B cell (primary cell): ENCODE data around the gene TWIST2. TPM values are rescaled to one million over a fixed set of nuclear protein-coding genes. Genes with fewer than 3 reads are reported as not detected.

Experiments used
- ATAC-seq: fragments of 200-7000 bp; cut with Tn5 transposase; one replicate; pipeline ENCODE4 v1.10.0; 2021; ENCODE audit warnings: low read depth, mild to moderate bottlenecking, moderate number of reproducible peaks, moderate library complexity
- CTCF ChIA-PET: fragments of 350-600 bp; sonication (Branson Sonifier 250); formaldehyde crosslinking; loops from one replicate; lab custom pipeline; 2021; ENCODE audit warnings: antibody characterized with exemption, inconsistent platforms; lab: Charles Lee
- POLR2A ChIA-PET: fragments of 350-600 bp; sonication (Branson Sonifier 250); formaldehyde crosslinking; loops from one replicate; lab custom pipeline; 2021; ENCODE audit warnings: antibody characterized with exemption; lab: Charles Lee
- DNase-seq: peaks from one replicate; pipeline ENCODE4 v3.0.0; 2013
- H2AFZ ChIP-seq: 2 replicates; pipeline ENCODE4 v1.6.1; 2012; ENCODE audit warnings: mild to moderate bottlenecking, low read depth, low read length; ENCODE audit not compliant: insufficient read depth, poor library complexity, severe bottlenecking
- H3K27ac ChIP-seq, 2 donors: 1 replicate in 1 of 2; 2 replicates in 1 of 2; pipeline ENCODE4 v1.5.1; 2012 to 2013; ENCODE audit warnings: low read length in 2 of 2, mild to moderate bottlenecking in 2 of 2, moderate library complexity in 1 of 2
- H3K27me3 ChIP-seq, 4 experiments: fragments of 200-600 bp in 1 of 4; sonication (generic) in 1 of 4; replicated peaks in 1 of 4; 1 replicate in 2 of 4; 2 replicates in 2 of 4; pipeline versions ENCODE4 v1.6.1 to v1.7.0; 2013 to 2016; ENCODE audit warnings: low read length in 3 of 4, mild to moderate bottlenecking in 2 of 4, mixed read lengths in 1 of 4, moderate library complexity in 1 of 4; ENCODE audit not compliant: insufficient read depth in 4 of 4, control insufficient read depth in 3 of 4; ENCODE audit errors: control extremely low read depth in 1 of 4
- H3K36me3 ChIP-seq, 2 experiments: replicated peaks in 1 of 2; 1 replicate in 1 of 2; 2 replicates in 1 of 2; pipeline versions ENCODE4 v1.6.1 to v1.7.1; 2013; ENCODE audit warnings: low read length in 1 of 2; ENCODE audit not compliant: insufficient read depth in 2 of 2, control insufficient read depth in 1 of 2; ENCODE audit errors: control extremely low read depth in 1 of 2, extremely low read depth in 1 of 2
- H3K4me1 ChIP-seq, 2 donors: fragments of 200-600 bp in 1 of 2; sonication (generic) in 1 of 2; 1 replicate in 1 of 2; 2 replicates in 1 of 2; pipeline versions ENCODE4 v1.5.1 to v1.6.1; 2013 to 2017; ENCODE audit warnings: low read length in 2 of 2; ENCODE audit not compliant: control insufficient read depth in 2 of 2, insufficient read depth in 2 of 2
- H3K4me2 ChIP-seq: replicated peaks from 2 replicates; pipeline ENCODE3; 2012; ENCODE audit warnings: mild to moderate bottlenecking, low read depth, low read length; ENCODE audit not compliant: poor library complexity, severe bottlenecking
- H3K4me3 ChIP-seq, 5 experiments: fragments of 200-600 bp in 1 of 5; sonication (generic) in 1 of 5; 1 replicate in 3 of 5; 2 replicates in 2 of 5; pipeline versions ENCODE4 v1.5.1 to v1.7.0; 2011 to 2016; ENCODE audit warnings: low read length in 4 of 5, mild to moderate bottlenecking in 4 of 5, low read depth in 2 of 5, control low read depth in 1 of 5, moderate library complexity in 1 of 5; ENCODE audit not compliant: insufficient read depth in 1 of 5; ENCODE audit errors: control extremely low read depth in 1 of 5, extremely low read depth in 1 of 5
- H3K79me2 ChIP-seq: fragments of 200-600 bp; sonication (generic); one replicate; pipeline ENCODE4 v1.6.0; 2016; ENCODE audit warnings: low read length; ENCODE audit not compliant: control insufficient read depth, insufficient read depth
- H3K9ac ChIP-seq: fragments of 200-600 bp; sonication (generic); 2 replicates; pipeline ENCODE4 v1.6.1; 2017; ENCODE audit warnings: mild to moderate bottlenecking, low read length, moderate library complexity
- H3K9me3 ChIP-seq, 3 donors: one replicate each; pipeline versions ENCODE4 v1.6.1 to v1.7.1; 2013; ENCODE audit warnings: low read length in 2 of 3; ENCODE audit not compliant: control insufficient read depth in 2 of 3, insufficient read depth in 1 of 3; ENCODE audit errors: control extremely low read depth in 1 of 3
- H4K20me1 ChIP-seq: 2 replicates; pipeline ENCODE4 v1.6.0; 2012; ENCODE audit warnings: mild to moderate bottlenecking, low read length; ENCODE audit not compliant: insufficient read depth, control insufficient read depth, poor library complexity, severe bottlenecking
- H3K27ac Mint-ChIP-seq: one replicate; pipeline ENCODE4 v1.8.0; 2021; ENCODE audit warnings: mixed read lengths
- H3K27me3 Mint-ChIP-seq: one replicate; pipeline ENCODE4 v1.8.0; 2021; ENCODE audit warnings: mixed read lengths
- H3K4me1 Mint-ChIP-seq: one replicate; pipeline ENCODE4 v1.8.0; 2021; ENCODE audit warnings: mixed read lengths
- H3K4me3 Mint-ChIP-seq: one replicate; pipeline ENCODE4 v1.8.0; 2021; ENCODE audit warnings: mixed read lengths
- H3K9me3 Mint-ChIP-seq: one replicate; pipeline ENCODE4 v1.8.0; 2022; ENCODE audit warnings: mixed read lengths; ENCODE audit not compliant: insufficient read depth
- CTCF ChIP-seq: fragments of 200-600 bp; IDR thresholded peaks from one replicate; pipeline ENCODE4 v1.8.0; 2022; ENCODE audit warnings: antibody characterized with exemption, mild to moderate bottlenecking
- EZH2 ChIP-seq: IDR thresholded peaks from 2 replicates; pipeline ENCODE4 v1.6.1; 2012; ENCODE audit warnings: borderline replicate concordance, low read depth, mild to moderate bottlenecking, moderate library complexity, low read length; ENCODE audit not compliant: insufficient read depth, poor library complexity, severe bottlenecking
- WGBS: methylation state at CpG from one replicate; pipeline ENCODE4 v1.1.5; 2013; ENCODE audit warnings: missing lambda C conversion rate; ENCODE audit not compliant: insufficient coverage; 5-methylcytosine and 5-hydroxymethylcytosine counted together
- intact Hi-C: fragments of 100-400 bp; cut with micrococcal nuclease; formaldehyde crosslinking; loops from one replicate; pipeline ENCODE4 v1.10.0; 2022
- polyA plus RNA-seq: library from polyadenylated mRNA; depleted of rRNA; stranded (reverse); fragments of >200 nt; gene quantifications from 2 replicates; pipeline ENCODE4 v1.2.3, GENCODE V29; 2012
- total RNA-seq, 2 donors: library from RNA; stranded (reverse); fragments of 120-200 nt in 1 of 2; gene quantifications; 1 replicate in 1 of 2; 2 replicates in 1 of 2; pipeline versions ENCODE4 v1.2.3 to v1.2.4, GENCODE V29; 2013 to 2022

Gene TWIST2
- total and polyA plus RNA-seq, 2 donors (not counting 1 experiment from before 2014, with no cell fraction given), result 0.07 TPM; not detected in 1

GRCh38 chr2:238906254-238906935 is 58.5 kb downstream of the TWIST2 start:
- no peaks in the 10 kb centered on the region for H3K36me3 ChIP-seq
- ChIA-PET CTCF (no interaction called here), POLR2A (no interaction called here)
- no peak overlapping the region for H2AFZ ChIP-seq
- H3K9me3 ChIP-seq, result peaks cover 0 to 13% (median 0%) of the 10 kb centered on the region in 3 donors
- WGBS, result 90% methylated on average over 15 of the region's 20 CpGs
- TF ChIP-seq CTCF (no peak), EZH2 (no peak)
- H3K79me2 ChIP-seq, result no peaks in the 10 kb centered on the region
- DNase-seq (no peak), ATAC-seq (no peak)
- H3K4me3 Mint-ChIP-seq, result no peak overlapping the region
- no peaks in the 10 kb centered on the region for H3K27me3 ChIP-seq
- H3K4me1 ChIP-seq, result no peaks in the 10 kb centered on the region
- no peaks in the 10 kb centered on the region for H3K27me3 Mint-ChIP-seq
- no peaks in the 10 kb centered on the region for H4K20me1 ChIP-seq
- no peak overlapping the region for H3K9ac ChIP-seq
- no peaks in the 10 kb centered on the region for H3K9me3 Mint-ChIP-seq
- no peak overlapping the region for H3K27ac Mint-ChIP-seq
- no peak overlapping the region for H3K4me2 ChIP-seq
- no peak overlapping the region for H3K27ac ChIP-seq
- intact Hi-C loops, result no loop called here
- H3K4me3 ChIP-seq, result no peak overlapping the region
- H3K4me1 Mint-ChIP-seq, result no peaks in the 10 kb centered on the region

- no peak for ATAC-seq
- Histone ChIP-seq H3K9me3 (peaks cover 0 to 13% (median 0%) of the 10 kb centered on the region in 3 donors), H3K4me2 (no peak overlapping the region), H3K36me3 (no peaks in the 10 kb centered on the region), H3K9ac (no peak overlapping the region), H4K20me1 (no peaks in the 10 kb centered on the region), H3K4me3 (no peak overlapping the region), H2AFZ (no peak overlapping the region), H3K27ac (no peak overlapping the region), H3K27me3 (no peaks in the 10 kb centered on the region), H3K4me1 (no peaks in the 10 kb centered on the region), H3K79me2 (no peaks in the 10 kb centered on the region)
- Mint-ChIP-seq H3K4me1 (no peaks in the 10 kb centered on the region), H3K9me3 (no peaks in the 10 kb centered on the region), H3K27me3 (no peaks in the 10 kb centered on the region), H3K27ac (no peak overlapping the region), H3K4me3 (no peak overlapping the region)
- no peak for TF ChIP-seq CTCF
- TF ChIP-seq EZH2, result no peak
- intact Hi-C loops, result no loop called here
- no peak for DNase-seq
- 88% methylated on average over 23 of the region's 24 CpGs for WGBS
- ChIA-PET POLR2A (no interaction called here), CTCF (no interaction called here)
Measured at GRCh38 chr2:238906936-238907716, 59.2 kb downstream of the TWIST2 start.
